Common myeloid progenitor, CD34-positive (primary cell): Measurements from ENCODE around the gene OR5H14.

Source experiments
- CTCF ChIA-PET: fragments of 350-600 bp; sonication (Branson Sonifier 250); formaldehyde crosslinking; loops from one replicate; lab custom pipeline; 2021; ENCODE audit warnings: antibody characterized with exemption; lab: Charles Lee
- POLR2A ChIA-PET: fragments of 350-600 bp; sonication (Branson Sonifier 250); formaldehyde crosslinking; loops from one replicate; lab custom pipeline; 2021; ENCODE audit warnings: antibody characterized with exemption; lab: Charles Lee
- DNase-seq, 3 donors: peaks; one replicate each; pipeline versions ENCODE4 v3.0.0 to v3.0.0-alpha.2; 2013
- H3K27ac ChIP-seq, 2 experiments: 1 replicate in 1 of 2; 2 replicates in 1 of 2; pipeline ENCODE4 v1.7.0; 2013; ENCODE audit warnings: inconsistent platforms in 2 of 2, low read length in 2 of 2, mild to moderate bottlenecking in 2 of 2, low read depth in 1 of 2, moderate library complexity in 1 of 2; ENCODE audit not compliant: severe bottlenecking in 2 of 2, insufficient read depth in 1 of 2, poor library complexity in 1 of 2
- H3K27me3 ChIP-seq, 5 experiments: replicated peaks in 2 of 5; 1 replicate in 3 of 5; 2 replicates in 2 of 5; pipeline versions ENCODE4 v1.6.1 to v1.7.0; 2013; ENCODE audit warnings: low read length in 4 of 5, mild to moderate bottlenecking in 2 of 5, moderate library complexity in 2 of 5, inconsistent platforms in 1 of 5; ENCODE audit not compliant: insufficient read depth in 5 of 5, control insufficient read depth in 4 of 5
- H3K36me3 ChIP-seq, 4 experiments: 1 replicate in 2 of 4; 2 replicates in 2 of 4; pipeline versions ENCODE4 v1.6.1 to v1.7.0; 2013; ENCODE audit warnings: low read length in 3 of 4, control low read depth in 1 of 4, mild to moderate bottlenecking in 1 of 4; ENCODE audit not compliant: control insufficient read depth in 4 of 4, insufficient read depth in 4 of 4
- H3K4me1 ChIP-seq, 4 experiments: 1 replicate in 3 of 4; 2 replicates in 1 of 4; pipeline versions ENCODE4 v1.6.1 to v1.7.1; 2013; ENCODE audit warnings: low read length in 3 of 4, mild to moderate bottlenecking in 3 of 4, control low read depth in 1 of 4, inconsistent platforms in 1 of 4, moderate library complexity in 1 of 4; ENCODE audit not compliant: control insufficient read depth in 4 of 4, insufficient read depth in 4 of 4; ENCODE audit errors: control extremely low read depth in 1 of 4
- H3K4me3 ChIP-seq, 7 experiments: 1 replicate in 4 of 7; 2 replicates in 3 of 7; pipeline versions ENCODE4 v1.5.1 to v1.7.0; 2013; ENCODE audit warnings: mild to moderate bottlenecking in 7 of 7, low read length in 6 of 7, moderate library complexity in 6 of 7, inconsistent platforms in 2 of 7, low read depth in 2 of 7, control low read depth in 1 of 7; ENCODE audit not compliant: insufficient read depth in 4 of 7, control insufficient read depth in 1 of 7; ENCODE audit errors: extremely low read depth in 1 of 7
- H3K9me3 ChIP-seq, 5 experiments: 1 replicate in 4 of 5; 2 replicates in 1 of 5; pipeline versions ENCODE4 v1.6.1 to v1.7.1; 2013; ENCODE audit warnings: low read length in 4 of 5, mild to moderate bottlenecking in 2 of 5, inconsistent platforms in 1 of 5, low read depth in 1 of 5, moderate library complexity in 1 of 5; ENCODE audit not compliant: control insufficient read depth in 4 of 5, insufficient read depth in 2 of 5; ENCODE audit errors: control extremely low read depth in 1 of 5
- WGBS: methylation state at CpG from one replicate; pipeline ENCODE4 v1.1.5; 2013; ENCODE audit not compliant: insufficient coverage; 5-methylcytosine and 5-hydroxymethylcytosine counted together

OR5H14 gene

GRCh38 chr3:98166396-98166795, 19.1 kb downstream of the OR5H14 start, which contains the start of gene OR5H15:
TSS of gene OR5H15 (plus strand) at chr3:98166696. CDS start at chr3:98168700, 2,004 bp downstream.
- Histone ChIP-seq H3K36me3 (no peaks in the 10 kb centered on the region), H3K27me3 (no peaks in the 10 kb centered on the region), H3K27ac (no peak within 1 kb of the TSS), H3K4me1 (no peaks in the 10 kb centered on the region), H3K4me3 (no peak within 1 kb of the TSS), H3K9me3 (no peaks in the 10 kb centered on the region)
- POLR2A ChIA-PET, result no interaction called here
- no CpG with 5 or more reads among the region's 3 CpGs for WGBS
- no peak for DNase-seq
- CTCF ChIA-PET, result no interaction called here

GRCh38 chr3:98171071-98171470, 23.8 kb downstream of the OR5H14 start:
- WGBS, result 67% methylated on average over 1 of the region's 1 CpG

GRCh38 chr3:98172621-98173020, 25.3 kb downstream of the OR5H14 start:
- H3K4me3 ChIP-seq, result no peak overlapping the region
- ChIA-PET POLR2A (no interaction called here), CTCF (no interaction called here)
- 94% methylated on average over 6 of the region's 7 CpGs for WGBS
- H3K27me3 ChIP-seq, result no peaks in the 10 kb centered on the region
- H3K27ac ChIP-seq, result no peak overlapping the region
- no peaks in the 10 kb centered on the region for H3K4me1 ChIP-seq
- no peaks in the 10 kb centered on the region for H3K36me3 ChIP-seq
- DNase-seq, result no peak
- peaks cover 0 to 5% (median 0%) of the 10 kb centered on the region in 5 experiments for H3K9me3 ChIP-seq

More at GRCh38 chr3:98171071-98171470, 23.8 kb downstream of the OR5H14 start:
- H3K4me3 ChIP-seq, result no peak overlapping the region
- H3K27me3 ChIP-seq, result no peaks in the 10 kb centered on the region
- peaks cover 0 to 5% (median 0%) of the 10 kb centered on the region in 5 experiments for H3K9me3 ChIP-seq
- POLR2A ChIA-PET, result no interaction called here
- CTCF ChIA-PET, result no interaction called here
- no peak overlapping the region for H3K27ac ChIP-seq
- DNase-seq, result no peak
- H3K4me1 ChIP-seq, result no peaks in the 10 kb centered on the region
- H3K36me3 ChIP-seq, result no peaks in the 10 kb centered on the region

GRCh38 chr3:98180319-98180890, 33.1 kb downstream of the OR5H14 start:
- no CpG with 5 or more reads among the region's 3 CpGs for WGBS
- CTCF ChIA-PET, result no interaction called here

GRCh38 chr3:98182196-98182595, 34.9 kb downstream of the OR5H14 start:
- Histone ChIP-seq H3K27ac (no peak overlapping the region), H3K36me3 (no peaks in the 10 kb centered on the region), H3K4me1 (no peaks in the 10 kb centered on the region), H3K4me3 (no peak overlapping the region), H3K27me3 (no peaks in the 10 kb centered on the region), H3K9me3 (no peaks in the 10 kb centered on the region)
- DNase-seq, result no peak
- ChIA-PET POLR2A (no interaction called here), CTCF (no interaction called here)

More at GRCh38 chr3:98180319-98180890, 33.1 kb downstream of the OR5H14 start:
- Histone ChIP-seq H3K27me3 (no peaks in the 10 kb centered on the region), H3K4me3 (no peak overlapping the region), H3K36me3 (no peaks in the 10 kb centered on the region), H3K9me3 (no peaks in the 10 kb centered on the region), H3K27ac (no peak overlapping the region), H3K4me1 (no peaks in the 10 kb centered on the region)
- POLR2A ChIA-PET, result no interaction called here
- DNase-seq, result no peak

- POLR2A ChIA-PET, result no interaction called here
- H3K4me1 ChIP-seq, result peaks cover 0 to 9% (median 3%) of the 10 kb centered on the region in 4 experiments
- H3K27ac ChIP-seq, result no peak overlapping the region
- CTCF ChIA-PET, result no interaction called here
- no peaks in the 10 kb centered on the region for H3K9me3 ChIP-seq
- H3K4me3 ChIP-seq, result no peak overlapping the region
- DNase-seq, result peak in 1 of 3 donors; percentile 1
- H3K27me3 ChIP-seq, result no peaks in the 10 kb centered on the region
- no peaks in the 10 kb centered on the region for H3K36me3 ChIP-seq
Observed at GRCh38 chr3:98185180-98185579, 37.9 kb downstream of the OR5H14 start.

- no peak overlapping the region for H3K4me3 ChIP-seq
- CTCF ChIA-PET, result interaction anchor here (0.6 to 0.7 kb wide), 2 partner anchors 402 to 1575 kb away, joined by 3 read pairs; no protein-coding TSS in a partner anchor
- H3K36me3 ChIP-seq, result no peaks in the 10 kb centered on the region
- peak; percentile 61 to 90 (median 85) for DNase-seq
- H3K27ac ChIP-seq, result no peak overlapping the region
- H3K27me3 ChIP-seq, result no peaks in the 10 kb centered on the region
- peaks cover 0 to 9% (median 3%) of the 10 kb centered on the region in 4 experiments for H3K4me1 ChIP-seq
- WGBS, result no CpG with 5 or more reads among the region's 3 CpGs
- H3K9me3 ChIP-seq, result no peaks in the 10 kb centered on the region
- POLR2A ChIA-PET, result no interaction called here
Observed at GRCh38 chr3:98188545-98188944, 41.3 kb downstream of the OR5H14 start.
